Measurements from ENCODE around the gene RPL26. TPM values are rescaled to one million over a fixed set of nuclear protein-coding genes. Genes with fewer than 3 reads are reported as not detected.

Gene RPL26
- polyA plus RNA-seq (2012; ENCODE audit: missing spikeins), result 8,529 TPM

- FAIRE-seq (peak; percentile 95), DNase-seq (ENCODE audit: insufficient read length) (peak; percentile 91)
- TF ChIP-seq POLR2AphosphoS5 (IDR thresholded peaks at IDR 0.05; ENCODE audit: low read depth, low read length) (peak; percentile 99), TAF1 (IDR thresholded peaks at IDR 0.05; ENCODE audit: borderline replicate concordance, low read depth, low read length) (peak; percentile 100), POLR2A (IDR thresholded peaks at IDR 0.05; ENCODE audit: low read depth, low read length) (peak; percentile 99)
These were observed at the start of gene RPL26 for GRCh38 chr17:8383143-8383822. Gene RPL26 (minus strand): TSS chr17:8383193. CDS start chr17:8382310, 883 bp downstream.

DNA sequence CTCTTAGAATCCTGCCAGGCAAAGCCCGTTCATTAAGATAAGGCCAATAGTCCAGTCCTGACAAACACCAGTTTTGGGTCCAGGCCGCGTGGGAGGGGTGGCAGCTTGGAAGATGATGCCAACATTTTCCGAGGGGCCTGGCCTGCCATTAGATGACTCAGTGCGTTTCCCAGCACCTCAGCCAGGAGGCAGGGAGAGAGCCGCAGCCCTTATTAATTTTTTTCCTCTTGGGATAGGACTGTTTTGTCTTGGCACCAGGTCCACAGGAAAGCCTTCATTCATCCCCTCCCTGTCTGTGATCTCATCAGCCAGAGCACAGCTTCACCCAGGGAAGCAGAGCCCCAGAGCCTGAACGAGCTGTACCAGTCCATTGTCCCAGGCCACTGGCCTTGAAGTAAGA is 48.0 kb upstream of the RPL26 start:
- FAIRE-seq (no peak), DNase-seq (ENCODE audit: insufficient read length) (no peak)
- TF ChIP-seq TAF1 (IDR thresholded peaks at IDR 0.05; ENCODE audit: borderline replicate concordance, low read depth, low read length), result no peak
- TF ChIP-seq POLR2A (IDR thresholded peaks at IDR 0.05; ENCODE audit: low read depth, low read length), result no peak

- TF ChIP-seq POLR2A (IDR thresholded peaks at IDR 0.05; ENCODE audit: low read depth, low read length) (no peak), TAF1 (IDR thresholded peaks at IDR 0.05; ENCODE audit: borderline replicate concordance, low read depth, low read length) (no peak), POLR2AphosphoS5 (IDR thresholded peaks at IDR 0.05; ENCODE audit: low read depth, low read length) (no peak)
- FAIRE-seq, result no peak
- no peak for DNase-seq (ENCODE audit: insufficient read length)
These were observed 43.8 kb upstream of the RPL26 start for GRCh38 chr17:8426802-8427201.

- FAIRE-seq (no peak), DNase-seq (ENCODE audit: insufficient read length) (no peak)
- TF ChIP-seq POLR2A (IDR thresholded peaks at IDR 0.05; ENCODE audit: low read depth, low read length) (no peak), TAF1 (IDR thresholded peaks at IDR 0.05; ENCODE audit: borderline replicate concordance, low read depth, low read length) (no peak), POLR2AphosphoS5 (IDR thresholded peaks at IDR 0.05; ENCODE audit: low read depth, low read length) (no peak)
These were observed 43.2 kb upstream of the RPL26 start for GRCh38 chr17:8426094-8426720.

DNA sequence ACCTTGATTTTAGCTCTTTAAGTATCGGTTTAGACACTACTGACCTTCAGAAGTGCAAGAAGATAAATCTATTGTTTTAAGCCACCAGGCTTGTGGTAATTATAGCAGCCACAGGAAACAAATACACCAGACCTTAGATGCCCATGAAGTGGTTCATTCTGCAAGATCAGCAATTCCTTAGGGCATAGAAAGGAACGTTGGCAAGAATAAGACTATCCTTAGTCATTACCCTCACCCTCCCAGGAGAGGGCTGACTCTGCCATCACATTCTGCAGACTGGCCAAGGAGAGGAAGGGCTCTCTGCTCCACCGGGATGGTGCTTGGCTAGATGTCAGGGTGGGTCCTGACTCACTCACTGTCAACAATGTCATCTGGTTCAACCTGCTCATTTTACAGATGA is 38.6 kb upstream of the RPL26 start:
- FAIRE-seq (no peak), DNase-seq (ENCODE audit: insufficient read length) (no peak)
- TF ChIP-seq POLR2AphosphoS5 (IDR thresholded peaks at IDR 0.05; ENCODE audit: low read depth, low read length), result no peak
- TF ChIP-seq TAF1 (IDR thresholded peaks at IDR 0.05; ENCODE audit: borderline replicate concordance, low read depth, low read length), result no peak
- no peak for TF ChIP-seq POLR2A (IDR thresholded peaks at IDR 0.05; ENCODE audit: low read depth, low read length)

DNA sequence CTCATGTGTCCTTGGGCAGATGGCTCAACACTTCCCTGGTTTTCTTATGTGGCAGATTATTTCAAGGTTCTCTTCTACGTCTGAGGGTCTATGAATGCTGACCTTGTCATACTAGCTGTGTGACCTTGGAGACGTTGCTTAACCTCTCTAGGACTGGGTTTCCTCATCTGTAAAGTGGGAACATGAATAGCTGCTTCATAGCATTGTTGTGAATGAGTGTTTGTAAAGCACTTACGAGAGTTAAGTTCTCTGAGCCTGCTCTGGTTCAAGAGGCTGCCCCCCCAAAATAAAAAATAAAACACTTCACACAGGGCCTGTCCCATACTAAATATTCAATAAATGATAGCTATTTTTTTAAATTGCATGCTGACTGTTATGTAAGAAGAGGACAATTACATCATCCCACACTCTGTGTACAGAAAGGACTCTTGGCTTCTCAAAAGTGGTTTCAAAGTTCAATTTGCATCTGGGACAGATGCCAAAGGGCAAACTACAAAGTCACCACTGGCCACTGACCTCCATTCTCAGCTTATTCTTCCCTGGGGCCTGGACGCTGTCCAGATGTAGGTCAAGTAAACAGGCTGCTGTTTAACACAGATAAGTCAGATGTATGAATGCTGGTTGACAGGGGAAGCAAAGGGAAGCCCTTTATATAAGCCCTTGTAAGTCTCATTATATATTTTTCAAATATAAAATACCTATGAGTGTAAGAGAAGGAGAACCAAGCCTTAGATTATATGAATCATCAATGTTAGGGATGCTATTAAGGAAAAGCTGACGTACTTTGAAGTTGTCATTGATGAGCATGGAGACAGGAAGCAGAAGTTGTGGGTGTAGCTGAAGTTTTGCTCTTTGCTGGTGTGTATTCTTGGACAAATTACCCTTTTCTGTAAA is 37.3 kb upstream of the RPL26 start:
- FAIRE-seq (no peak), DNase-seq (ENCODE audit: insufficient read length) (no peak)
- no peak for TF ChIP-seq TAF1 (IDR thresholded peaks at IDR 0.05; ENCODE audit: borderline replicate concordance, low read depth, low read length)
- TF ChIP-seq POLR2AphosphoS5 (IDR thresholded peaks at IDR 0.05; ENCODE audit: low read depth, low read length), result no peak
- no peak for TF ChIP-seq POLR2A (IDR thresholded peaks at IDR 0.05; ENCODE audit: low read depth, low read length)

DNA sequence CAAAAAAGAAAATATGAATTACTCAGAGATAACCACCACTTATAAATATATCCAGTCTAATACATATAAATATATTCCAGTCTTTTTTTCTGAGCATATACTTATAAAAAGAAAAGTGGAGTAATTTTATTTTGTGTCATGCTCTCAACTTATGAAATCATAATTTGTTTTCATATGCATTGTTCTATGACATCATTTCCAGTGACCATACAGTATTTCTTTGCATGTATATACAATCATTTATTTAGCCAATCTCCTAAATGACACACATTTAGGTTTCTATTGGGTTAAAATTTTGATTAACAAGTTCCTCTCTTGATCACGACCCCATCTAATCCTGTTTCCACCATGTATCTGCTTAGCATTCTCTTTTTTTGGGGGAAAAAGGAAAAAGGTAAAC is 36.3 kb upstream of the RPL26 start:
- no peak for FAIRE-seq
- TF ChIP-seq POLR2A (IDR thresholded peaks at IDR 0.05; ENCODE audit: low read depth, low read length) (no peak), TAF1 (IDR thresholded peaks at IDR 0.05; ENCODE audit: borderline replicate concordance, low read depth, low read length) (no peak), POLR2AphosphoS5 (IDR thresholded peaks at IDR 0.05; ENCODE audit: low read depth, low read length) (no peak)
- no peak for DNase-seq (ENCODE audit: insufficient read length)

DNA sequence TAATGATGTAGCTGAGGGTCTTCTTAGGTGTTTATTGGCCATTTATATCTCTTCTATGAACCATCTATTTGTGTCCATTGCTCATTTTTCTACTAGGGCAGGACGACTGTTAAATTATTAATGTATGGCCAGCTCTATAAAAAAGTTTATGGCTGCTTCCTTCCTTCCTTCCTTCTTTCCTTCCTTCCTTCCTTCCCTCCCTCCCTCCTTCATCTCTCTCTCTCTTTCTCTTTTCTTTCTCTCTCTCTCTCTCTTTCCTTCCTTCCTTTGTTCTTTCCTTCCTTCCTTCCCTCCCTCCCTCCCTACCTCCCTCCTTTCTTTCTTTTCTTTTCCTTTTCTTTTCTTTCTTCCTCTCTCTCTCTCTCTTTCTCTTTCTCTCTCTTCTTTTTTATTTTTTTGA is 35.5 kb upstream of the RPL26 start:
- no peak for DNase-seq (ENCODE audit: insufficient read length)
- TF ChIP-seq POLR2AphosphoS5 (IDR thresholded peaks at IDR 0.05; ENCODE audit: low read depth, low read length) (no peak), POLR2A (IDR thresholded peaks at IDR 0.05; ENCODE audit: low read depth, low read length) (no peak), TAF1 (IDR thresholded peaks at IDR 0.05; ENCODE audit: borderline replicate concordance, low read depth, low read length) (no peak)
- no peak for FAIRE-seq

DNA sequence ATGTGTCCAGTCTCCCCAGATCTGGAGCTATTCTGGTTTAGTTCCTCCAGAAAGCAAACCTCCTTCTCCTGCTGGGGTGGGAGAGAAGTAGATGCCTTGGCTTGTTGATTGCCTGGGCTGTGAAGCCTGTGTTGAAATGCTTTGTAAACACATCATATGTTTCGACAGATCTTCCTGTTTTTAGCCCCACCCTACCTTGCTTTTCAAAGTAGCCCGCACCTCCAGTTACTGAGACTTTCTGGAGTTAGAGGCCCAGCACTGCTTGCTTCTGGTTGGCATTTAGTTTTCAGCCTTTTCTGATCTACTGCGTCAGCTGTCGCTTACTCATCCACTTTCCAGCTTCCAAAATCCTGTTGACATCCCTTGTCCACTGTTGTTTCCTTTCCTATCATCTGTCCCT is 34.8 kb upstream of the RPL26 start:
- FAIRE-seq (no peak), DNase-seq (ENCODE audit: insufficient read length) (no peak)
- TF ChIP-seq POLR2AphosphoS5 (IDR thresholded peaks at IDR 0.05; ENCODE audit: low read depth, low read length) (no peak), TAF1 (IDR thresholded peaks at IDR 0.05; ENCODE audit: borderline replicate concordance, low read depth, low read length) (no peak), POLR2A (IDR thresholded peaks at IDR 0.05; ENCODE audit: low read depth, low read length) (no peak)

GRCh38 chr17:8413938-8414337 is 30.9 kb upstream of the RPL26 start:
- DNase-seq (ENCODE audit: insufficient read length) (no peak), FAIRE-seq (no peak)
- no peak for TF ChIP-seq TAF1 (IDR thresholded peaks at IDR 0.05; ENCODE audit: borderline replicate concordance, low read depth, low read length)
- no peak for TF ChIP-seq POLR2A (IDR thresholded peaks at IDR 0.05; ENCODE audit: low read depth, low read length)
- TF ChIP-seq POLR2AphosphoS5 (IDR thresholded peaks at IDR 0.05; ENCODE audit: low read depth, low read length), result no peak

- FAIRE-seq (no peak), DNase-seq (ENCODE audit: insufficient read length) (no peak)
- TF ChIP-seq POLR2A (IDR thresholded peaks at IDR 0.05; ENCODE audit: low read depth, low read length) (no peak), POLR2AphosphoS5 (IDR thresholded peaks at IDR 0.05; ENCODE audit: low read depth, low read length) (no peak), TAF1 (IDR thresholded peaks at IDR 0.05; ENCODE audit: borderline replicate concordance, low read depth, low read length) (no peak)
These were observed 30.3 kb upstream of the RPL26 start for GRCh38 chr17:8413328-8413727.

Measured in GM12892 (cell line).